ENCODE results near the gene ALKBH4. TPM values are rescaled to one million over a fixed set of nuclear protein-coding genes. Genes with fewer than 3 reads are reported as not detected.

The ALKBH4 gene
- total and polyA plus RNA-seq, 2 of the 8 experiments (the other 6 are each of a cell fraction or from before 2014, with no cell fraction given), result 10.2 to 16.6 TPM

DNA sequence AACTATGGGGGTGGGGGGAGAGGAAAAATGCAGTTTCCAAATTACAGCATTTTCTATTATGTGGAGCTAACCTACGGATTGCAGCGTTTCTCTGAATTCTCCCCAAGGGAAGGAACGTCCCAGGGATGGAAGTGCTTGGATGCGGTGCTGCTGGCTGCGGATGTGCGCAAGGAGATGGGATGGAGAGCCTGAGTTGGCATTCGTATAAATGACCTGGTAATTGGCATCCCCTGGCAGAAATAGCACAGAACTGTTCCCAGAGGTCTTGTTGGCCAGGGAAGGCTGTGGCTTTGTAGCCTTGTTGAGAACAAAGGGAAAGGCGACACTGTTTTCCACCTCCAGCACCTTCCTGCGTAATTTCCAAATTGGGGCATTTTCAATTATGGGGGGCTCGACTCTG, 28.5 kb downstream of the ALKBH4 start (continued):
- TF ChIP-seq YY1 (IDR thresholded peaks at IDR 0.05; ENCODE audit: low read depth, low read length), result no peak
- TF ChIP-seq CBX5 (IDR thresholded peaks at IDR 0.05; ENCODE audit: low read depth, low read length), result no peak
- no peak for TF ChIP-seq NRF1 (IDR thresholded peaks at IDR 0.05; ENCODE audit: low read depth, low read length)
